K562 (cell line): ENCODE data around the gene HBG1. TPM values are rescaled to one million over a fixed set of nuclear protein-coding genes. Genes with fewer than 3 reads are reported as not detected.

ENCODE experiments used
- AFF1 ChIP-seq, 2 experiments: fragments of 450-650 bp; IDR thresholded peaks; 2 replicates each; pipeline ENCODE4 v1.6.1; 2018; ENCODE audit warnings: mild to moderate bottlenecking in 2 of 2, low read depth in 1 of 2; ENCODE audit not compliant: partially characterized antibody in 2 of 2
- ATF1 ChIP-seq, 2 experiments: fragments of 450-650 bp in 1 of 2; IDR thresholded peaks; 2 replicates each; pipeline ENCODE4 v1.6.1; 2016; ENCODE audit warnings: missing compliant biosample characterization in 1 of 2, missing genetic modification characterization in 1 of 2
- BACH1 ChIP-seq: fragments of 200-800 bp; sonication (Bioruptor generic); IDR thresholded peaks from 2 replicates; pipeline ENCODE4 v1.6.1; 2016; ENCODE audit warnings: missing genetic modification characterization, missing compliant biosample characterization
- CHD1 ChIP-seq: fragments of 200-600 bp; sonication (generic); IDR thresholded peaks from one replicate; pipeline ENCODE4 v1.6.1; 2012; ENCODE audit warnings: mild to moderate bottlenecking, moderate library complexity, low read length, inconsistent platforms
- CTBP1 ChIP-seq: fragments of 450-650 bp; IDR thresholded peaks from 2 replicates; pipeline ENCODE4 v1.6.1; 2016; ENCODE audit warnings: borderline replicate concordance
- DIDO1 ChIP-seq: fragments of 450-650 bp; IDR thresholded peaks from 2 replicates; pipeline ENCODE4 v1.6.1; 2016; ENCODE audit warnings: low read depth, missing biosample characterization, missing genetic modification characterization
- ETV5 ChIP-seq: sonication (generic); formaldehyde crosslinking; IDR thresholded peaks from 2 replicates; pipeline ENCODE4 v1.4.0; 2020; ENCODE audit warnings: low read depth, mild to moderate bottlenecking, missing genetic modification reagents
- EZH2 ChIP-seq: IDR thresholded peaks from 2 replicates; pipeline ENCODE4 v1.6.1; 2012; ENCODE audit warnings: low read depth, mild to moderate bottlenecking, inconsistent platforms, low read length, borderline replicate concordance
- KDM4B ChIP-seq, 2 experiments: fragments of 450-650 bp in 1 of 2; sonication (generic) in 1 of 2; IDR thresholded peaks; 2 replicates each; pipeline ENCODE4 v1.6.1; 2016 to 2017; ENCODE audit warnings: borderline replicate concordance in 2 of 2, antibody characterized with exemption in 1 of 2, low read depth in 1 of 2, mild to moderate bottlenecking in 1 of 2
- KHSRP ChIP-seq: fragments of 450-650 bp; IDR thresholded peaks from 2 replicates; pipeline ENCODE4 v1.6.1; 2017
- KLF6 ChIP-seq: fragments of 250-450 bp; sonication (Bioruptor Pico); IDR thresholded peaks from 2 replicates; pipeline ENCODE4 v1.4.0; 2020; ENCODE audit warnings: mild to moderate bottlenecking, moderate library complexity, borderline replicate concordance
- LARP7 ChIP-seq: fragments of 450-650 bp; IDR thresholded peaks from 2 replicates; pipeline ENCODE4 v1.6.1; 2016
- MYC ChIP-seq, 2 experiments: fragments of 250-450 bp in 1 of 2; sonication (Bioruptor Pico) in 1 of 2; IDR thresholded peaks; 2 replicates each; pipeline versions ENCODE4 v1.5.1 to v1.6.1; 2012 to 2021; ENCODE audit warnings: low read depth in 2 of 2, borderline replicate concordance in 1 of 2, improper control_type of control experiment in 1 of 2, low read length in 1 of 2, mild to moderate bottlenecking in 1 of 2, moderate library complexity in 1 of 2
- NR1H2 ChIP-seq: sonication (generic); formaldehyde crosslinking; IDR thresholded peaks from 2 replicates; pipeline ENCODE4 v1.4.0; 2020; ENCODE audit warnings: mild to moderate bottlenecking, missing genetic modification reagents
- PTTG1 ChIP-seq: fragments of 450-650 bp; IDR thresholded peaks from 2 replicates; pipeline ENCODE4 v1.6.1; 2016; ENCODE audit warnings: low read depth, mild to moderate bottlenecking, missing genetic modification characterization, missing compliant biosample characterization
- SAFB ChIP-seq: fragments of 200-400 bp; formaldehyde crosslinking; IDR thresholded peaks from 2 replicates; pipeline ENCODE4 v1.6.1; 2017; ENCODE audit warnings: low read depth, low read length, borderline replicate concordance
- SETDB1 ChIP-seq: IDR thresholded peaks from one replicate; pipeline ENCODE4 v1.6.1; 2012; ENCODE audit warnings: low read length, control low read depth, inconsistent platforms
- SMARCC2 ChIP-seq: fragments of 450-650 bp; IDR thresholded peaks from 2 replicates; pipeline ENCODE4 v1.6.1; 2017; ENCODE audit warnings: antibody characterized with exemption, moderate library complexity, mild to moderate bottlenecking, low read depth
- ZBTB1 ChIP-seq: sonication (generic); formaldehyde crosslinking; IDR thresholded peaks from 2 replicates; pipeline ENCODE4 v1.8.1; 2023; ENCODE audit warnings: missing genetic modification reagents, low read depth, mild to moderate bottlenecking, borderline replicate concordance
- ZNF124 ChIP-seq: sonication (generic); formaldehyde crosslinking; IDR thresholded peaks from 2 replicates; pipeline ENCODE4 v1.8.1; 2022; ENCODE audit warnings: missing genetic modification reagents
- ZNF134 ChIP-seq: fragments of 250-450 bp; sonication (Bioruptor Pico); conservative IDR thresholded peaks from 2 replicates; pipeline ENCODE4 v1.4.0; 2020
- polyA plus RNA-seq, 8 experiments: library from polyadenylated mRNA; depleted of rRNA in 4 of 8; stranded (reverse) in 5 of 8; unstranded in 3 of 8; fragments of >200 nt; fragmentation: Nextera tagmentation in 2 of 8; fragmentation: Illumina TruSeq in 1 of 8; extraction: Ambion mirVana in 2 of 8; extraction: Trizol in 1 of 8; gene quantifications; 2 replicates each; pipeline versions ENCODE4 v1.2.1 to v1.2.3, GENCODE V29; 2011 to 2014; ENCODE audit warnings: inconsistent platforms in 1 of 8, missing spikeins in 1 of 8
- total RNA-seq, 7 experiments: library from RNA; depleted of rRNA in 6 of 7; stranded (reverse); fragments of >200 nt in 6 of 7; fragmentation: Illumina TruSeq in 2 of 7; extraction: Trizol in 2 of 7; gene quantifications; 2 replicates each; pipeline versions ENCODE4 v1.2.1 to v1.2.3, GENCODE V29; 2011 to 2021; ENCODE audit warnings: low replicate concordance in 1 of 7
- TF ChIP-seq, protein P1 (sequence below): fragments of 450-650 bp; formaldehyde crosslinking; IDR thresholded peaks from 2 replicates; pipeline ENCODE4 v1.4.0; 2020; ENCODE audit warnings: mild to moderate bottlenecking, moderate library complexity
- TF ChIP-seq, protein P2 (sequence below): fragments of 450-650 bp; IDR thresholded peaks from 2 replicates; pipeline ENCODE4 v1.6.1; 2016; ENCODE audit warnings: missing biosample characterization, missing genetic modification characterization

HBG1 gene
- total and polyA plus RNA-seq, 9 of the 15 experiments (the other 6 are each of a cell fraction or from before 2014, with no cell fraction given) = 1,066 to 16,338 (median 4,898) TPM

- no peak for TF ChIP-seq ZBTB1
- peak; percentile 52; the same call in 1 of the 2 replicates for TF ChIP-seq MYC (IDR thresholded peaks at IDR 0.05; ENCODE audit: low read depth, low read length)
- TF ChIP-seq MYC (CRISPR knock-in tag; IDR thresholded peaks at IDR 0.05; ENCODE audit: borderline replicate concordance, low read depth) = no peak
- no peak for TF ChIP-seq KDM4B (IDR thresholded peaks at IDR 0.05; ENCODE audit: borderline replicate concordance in 2 of 2, low read depth in 1 of 2)
- TF ChIP-seq, protein P1, sequence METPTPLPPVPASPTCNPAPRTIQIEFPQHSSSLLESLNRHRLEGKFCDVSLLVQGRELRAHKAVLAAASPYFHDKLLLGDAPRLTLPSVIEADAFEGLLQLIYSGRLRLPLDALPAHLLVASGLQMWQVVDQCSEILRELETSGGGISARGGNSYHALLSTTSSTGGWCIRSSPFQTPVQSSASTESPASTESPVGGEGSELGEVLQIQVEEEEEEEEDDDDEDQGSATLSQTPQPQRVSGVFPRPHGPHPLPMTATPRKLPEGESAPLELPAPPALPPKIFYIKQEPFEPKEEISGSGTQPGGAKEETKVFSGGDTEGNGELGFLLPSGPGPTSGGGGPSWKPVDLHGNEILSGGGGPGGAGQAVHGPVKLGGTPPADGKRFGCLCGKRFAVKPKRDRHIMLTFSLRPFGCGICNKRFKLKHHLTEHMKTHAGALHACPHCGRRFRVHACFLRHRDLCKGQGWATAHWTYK (CRISPR knock-in tag) = no peak
- no peak for TF ChIP-seq KLF6 (CRISPR knock-in tag)
- TF ChIP-seq PTTG1 (tag) = no peak
- peak; percentile 79 for TF ChIP-seq SMARCC2
- no peak for TF ChIP-seq EZH2
- no peak for TF ChIP-seq SETDB1
- no peak for TF ChIP-seq NR1H2 (CRISPR knock-in tag)
- peak; percentile 74 for TF ChIP-seq CHD1
- no peak for TF ChIP-seq ATF1 (CRISPR knock-in tag; IDR thresholded peaks at IDR 0.05)
- TF ChIP-seq ATF1 (tag; IDR thresholded peaks at IDR 0.05) = peak; percentile 82
- TF ChIP-seq CTBP1 = peak; percentile 65; the same call in 1 of the 2 replicates
- no peak for TF ChIP-seq BACH1 (tag)
- TF ChIP-seq ETV5 (CRISPR knock-in tag) = no peak
- TF ChIP-seq, protein P2, sequence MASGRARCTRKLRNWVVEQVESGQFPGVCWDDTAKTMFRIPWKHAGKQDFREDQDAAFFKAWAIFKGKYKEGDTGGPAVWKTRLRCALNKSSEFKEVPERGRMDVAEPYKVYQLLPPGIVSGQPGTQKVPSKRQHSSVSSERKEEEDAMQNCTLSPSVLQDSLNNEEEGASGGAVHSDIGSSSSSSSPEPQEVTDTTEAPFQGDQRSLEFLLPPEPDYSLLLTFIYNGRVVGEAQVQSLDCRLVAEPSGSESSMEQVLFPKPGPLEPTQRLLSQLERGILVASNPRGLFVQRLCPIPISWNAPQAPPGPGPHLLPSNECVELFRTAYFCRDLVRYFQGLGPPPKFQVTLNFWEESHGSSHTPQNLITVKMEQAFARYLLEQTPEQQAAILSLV (tag) = no peak
- TF ChIP-seq SAFB = no peak
- no peak for TF ChIP-seq DIDO1 (tag)
- no peak for TF ChIP-seq KHSRP
- TF ChIP-seq AFF1 (IDR thresholded peaks at IDR 0.05; ENCODE audit: low read depth in 1 of 2, partially characterized antibody in 2 of 2) = peak; percentile 31 to 75
- no peak for TF ChIP-seq ZNF134 (CRISPR knock-in tag)
- no peak for TF ChIP-seq LARP7
- no peak for TF ChIP-seq ZNF124 (CRISPR knock-in tag)
These were observed 25.9 kb upstream of the HBG1 start (continued) for GRCh38 chr11:5275369-5276110.
